ENCODE data around the gene SNU13.

- TF ChIP-seq CTCF (IDR thresholded peaks at IDR 0.05; ENCODE audit: insufficient read depth, low read depth, low read length) (no peak), EZH2 (IDR thresholded peaks at IDR 0.05; ENCODE audit: insufficient read depth, low read length) (no peak)
Observed at GRCh38 chr22:41687901-41688364, 734 bp downstream of the SNU13 start.

Data from astrocyte (in vitro differentiated cells and primary cell).